KMS-11 (cell line): Measurements from ENCODE around the gene RADIL.

Experiments
- H2AFZ ChIP-seq: fragments of 200-600 bp; sonication (generic); 2 replicates; pipeline ENCODE4 v1.6.1; 2016; ENCODE audit warnings: antibody characterized with exemption, mixed run types, low read depth
- H3K27ac ChIP-seq: fragments of 200-600 bp; sonication (generic); 2 replicates; pipeline ENCODE4 v1.6.1; 2016; ENCODE audit warnings: mild to moderate bottlenecking, mixed run types
- H3K27me3 ChIP-seq: fragments of 200-600 bp; sonication (generic); 2 replicates; pipeline ENCODE4 v1.6.1; 2017; ENCODE audit warnings: mild to moderate bottlenecking, low read depth, mixed run types, moderate library complexity; ENCODE audit not compliant: insufficient read depth
- H3K36me3 ChIP-seq: fragments of 200-600 bp; sonication (generic); 2 replicates; pipeline ENCODE4 v1.6.1; 2017; ENCODE audit warnings: mild to moderate bottlenecking, mixed run types; ENCODE audit not compliant: insufficient read depth
- H3K4me1 ChIP-seq: fragments of 200-600 bp; sonication (generic); 2 replicates; pipeline ENCODE4 v1.6.1; 2016; ENCODE audit warnings: mild to moderate bottlenecking, low read depth, mixed run types; ENCODE audit not compliant: poor library complexity, severe bottlenecking
- H3K4me2 ChIP-seq: fragments of 200-600 bp; sonication (generic); 2 replicates; pipeline ENCODE4 v1.7.0; 2016; ENCODE audit warnings: mild to moderate bottlenecking, mixed run types
- H3K4me3 ChIP-seq: fragments of 200-600 bp; sonication (generic); IDR thresholded peaks from 2 replicates; pipeline ENCODE4 v1.6.1; 2017; ENCODE audit warnings: low read depth, low read length, mixed read lengths; ENCODE audit not compliant: insufficient read depth
- H3K79me2 ChIP-seq: fragments of 200-600 bp; sonication (generic); 2 replicates; pipeline ENCODE4 v1.6.1; 2016; ENCODE audit warnings: low read depth, mixed run types; ENCODE audit not compliant: insufficient read depth
- H3K9ac ChIP-seq: fragments of 200-600 bp; sonication (generic); 2 replicates; pipeline ENCODE4 v1.6.1; 2016; ENCODE audit warnings: mild to moderate bottlenecking, mixed run types
- H4K20me1 ChIP-seq: fragments of 200-600 bp; sonication (generic); 2 replicates; pipeline ENCODE4 v1.6.1; 2016; ENCODE audit warnings: mild to moderate bottlenecking, mixed run types; ENCODE audit not compliant: insufficient read depth
- CTCF ChIP-seq: fragments of 200-600 bp; sonication (generic); conservative IDR thresholded peaks from 2 replicates; pipeline ENCODE4 v1.6.1; 2017; ENCODE audit warnings: low read depth, mild to moderate bottlenecking, antibody characterized with exemption, low read length, moderate library complexity, mixed read lengths

RADIL gene

GRCh38 chr7:4763794-4764185 lies 119.7 kb downstream of the RADIL start:
- Histone ChIP-seq H3K4me1 (no peaks in the 10 kb centered on the region), H3K27me3 (no peaks in the 10 kb centered on the region), H3K79me2 (no peaks in the 10 kb centered on the region), H4K20me1 (no peaks in the 10 kb centered on the region), H3K36me3 (peaks cover 5% of the 10 kb centered on the region; the same call in 1 of the 2 replicates), H2AFZ (no peak overlapping the region), H3K4me2 (no peak overlapping the region), H3K4me3 (no peak overlapping the region), H3K27ac (no peak overlapping the region), H3K9ac (no peak overlapping the region)
- TF ChIP-seq CTCF, result no peak

- H3K27ac ChIP-seq, result no peak overlapping the region
- H3K9ac ChIP-seq, result no peak overlapping the region
- H3K4me3 ChIP-seq, result no peak overlapping the region
- no peaks in the 10 kb centered on the region for H3K27me3 ChIP-seq
- H4K20me1 ChIP-seq, result no peaks in the 10 kb centered on the region
- H3K36me3 ChIP-seq, result peaks cover 5% of the 10 kb centered on the region; the same call in 1 of the 2 replicates
- no peaks in the 10 kb centered on the region for H3K4me1 ChIP-seq
- no peak overlapping the region for H3K4me2 ChIP-seq
- no peak for TF ChIP-seq CTCF
- no peaks in the 10 kb centered on the region for H3K79me2 ChIP-seq
- no peak overlapping the region for H2AFZ ChIP-seq
Measured at GRCh38 chr7:4763091-4763793, 120.3 kb downstream of the RADIL start.

GRCh38 chr7:4762121-4763055 lies 121.1 kb downstream of the RADIL start:
- H3K4me1 ChIP-seq, result no peaks in the 10 kb centered on the region
- H3K36me3 ChIP-seq, result peaks cover 5% of the 10 kb centered on the region; the same call in 1 of the 2 replicates
- no peak overlapping the region for H3K4me2 ChIP-seq
- H3K4me3 ChIP-seq, result no peak overlapping the region
- no peaks in the 10 kb centered on the region for H3K27me3 ChIP-seq
- H3K79me2 ChIP-seq, result no peaks in the 10 kb centered on the region
- H2AFZ ChIP-seq, result no peak overlapping the region
- no peaks in the 10 kb centered on the region for H4K20me1 ChIP-seq
- H3K27ac ChIP-seq, result no peak overlapping the region
- no peak overlapping the region for H3K9ac ChIP-seq
- no peak for TF ChIP-seq CTCF

GRCh38 chr7:4760952-4761351 lies 122.6 kb downstream of the RADIL start:
- Histone ChIP-seq H4K20me1 (no peaks in the 10 kb centered on the region), H3K4me3 (no peak overlapping the region), H3K27ac (no peak overlapping the region), H3K79me2 (no peaks in the 10 kb centered on the region), H3K9ac (no peak overlapping the region), H3K4me2 (no peak overlapping the region), H3K4me1 (no peaks in the 10 kb centered on the region), H3K36me3 (peaks cover 5% of the 10 kb centered on the region; the same call in 1 of the 2 replicates), H2AFZ (no peak overlapping the region), H3K27me3 (no peaks in the 10 kb centered on the region)
- TF ChIP-seq CTCF, result no peak
